NT2/D1 (cell line): Measurements from ENCODE around the gene FOS.

ENCODE experiments used
- DNase-seq: peaks from one replicate; pipeline ENCODE4 v3.0.0-alpha.2; 2011; ENCODE audit warnings: low read depth, low spot score
- H3K27me3 ChIP-seq: 2 replicates; pipeline ENCODE4 v1.6.0; 2011; ENCODE audit warnings: mild to moderate bottlenecking; ENCODE audit not compliant: insufficient read length, insufficient read depth
- H3K36me3 ChIP-seq: 2 replicates; pipeline ENCODE4 v1.6.1; 2011; ENCODE audit warnings: mild to moderate bottlenecking, low read length, mixed read lengths; ENCODE audit not compliant: insufficient read depth, insufficient read length
- H3K4me1 ChIP-seq: 2 replicates; pipeline ENCODE4 v1.5.1; 2011; ENCODE audit not compliant: insufficient read depth, insufficient read length
- H3K4me3 ChIP-seq: 2 replicates; pipeline ENCODE4 v1.5.1; 2011; ENCODE audit warnings: low read depth; ENCODE audit not compliant: insufficient read length
- H3K9ac ChIP-seq: 2 replicates; pipeline ENCODE4 v1.6.0; 2011; ENCODE audit warnings: low read depth; ENCODE audit not compliant: insufficient read length
- H3K9me3 ChIP-seq: 2 replicates; pipeline ENCODE4 v1.5.1; 2011; ENCODE audit warnings: mild to moderate bottlenecking, low read length; ENCODE audit not compliant: insufficient read depth
- SUZ12 ChIP-seq: IDR thresholded peaks from 2 replicates; pipeline ENCODE4 v1.6.1; 2011; ENCODE audit not compliant: insufficient read length, insufficient read depth; ENCODE audit errors: extremely low read depth
- YY1 ChIP-seq: IDR thresholded peaks from 2 replicates; pipeline ENCODE4 v1.6.1; 2011; ENCODE audit not compliant: insufficient read length, insufficient read depth
- ZNF274 ChIP-seq: IDR thresholded peaks from 2 replicates; pipeline ENCODE4 v1.6.1; 2011; ENCODE audit warnings: mild to moderate bottlenecking, low read depth, low read length

The FOS gene

DNA sequence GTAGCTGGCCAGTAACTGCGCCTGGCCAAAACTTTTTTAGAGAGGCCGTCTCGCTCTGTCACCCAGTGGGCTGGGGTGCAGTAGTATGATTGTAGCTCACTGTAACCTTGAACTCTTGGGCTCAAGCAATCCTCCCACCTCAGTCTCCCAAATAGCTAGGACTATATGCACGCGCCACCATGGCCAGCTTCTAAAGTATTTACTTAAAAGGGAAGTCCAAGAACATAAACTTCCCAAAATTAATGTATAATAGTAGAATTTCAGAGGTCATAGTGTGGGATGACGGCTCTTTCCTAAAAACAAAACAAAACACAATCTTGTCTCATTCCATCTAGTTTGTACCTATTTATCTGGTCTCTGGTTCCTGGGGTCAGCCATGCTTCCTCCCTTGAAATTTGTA lies 42.2 kb upstream of the FOS start:
- Histone ChIP-seq H3K36me3 (no peaks in the 10 kb centered on the region), H3K27me3 (no peaks in the 10 kb centered on the region), H3K4me1 (peaks cover 2% of the 10 kb centered on the region), H3K9me3 (no peaks in the 10 kb centered on the region), H3K9ac (no peak overlapping the region), H3K4me3 (no peak overlapping the region)
- no peak for DNase-seq
- TF ChIP-seq YY1 (no peak), SUZ12 (no peak), ZNF274 (no peak)

DNA sequence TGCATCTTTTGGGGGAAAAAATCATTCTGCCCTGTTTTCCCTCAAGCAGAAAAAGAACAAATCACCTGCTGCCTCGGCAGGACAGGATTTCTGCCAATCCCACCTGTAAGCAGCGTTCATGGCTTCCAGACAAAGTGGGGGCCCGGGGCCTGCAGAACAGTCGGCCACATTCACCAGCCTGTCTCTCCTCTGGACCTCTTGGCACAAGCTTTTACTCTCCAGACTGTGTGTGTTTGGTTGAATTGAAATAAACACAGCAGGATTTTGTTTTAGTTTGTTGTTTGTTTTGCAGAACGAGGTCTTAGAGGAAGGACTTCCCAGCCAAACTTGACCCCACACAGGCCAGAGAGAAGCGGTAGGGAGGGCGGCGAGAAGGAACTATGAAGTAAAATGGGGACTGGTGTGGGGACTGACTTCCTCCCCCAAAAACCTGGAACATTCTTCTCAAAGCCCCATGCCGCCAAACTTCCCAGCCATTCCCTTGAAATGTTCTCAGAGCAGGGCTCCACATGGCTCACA lies 41.7 kb upstream of the FOS start:
- Histone ChIP-seq H3K27me3 (no peaks in the 10 kb centered on the region), H3K4me3 (no peak overlapping the region), H3K9ac (no peak overlapping the region), H3K4me1 (peaks cover 2% of the 10 kb centered on the region), H3K36me3 (no peaks in the 10 kb centered on the region), H3K9me3 (no peaks in the 10 kb centered on the region)
- DNase-seq, result no peak
- TF ChIP-seq SUZ12 (no peak), YY1 (no peak), ZNF274 (no peak)

DNA sequence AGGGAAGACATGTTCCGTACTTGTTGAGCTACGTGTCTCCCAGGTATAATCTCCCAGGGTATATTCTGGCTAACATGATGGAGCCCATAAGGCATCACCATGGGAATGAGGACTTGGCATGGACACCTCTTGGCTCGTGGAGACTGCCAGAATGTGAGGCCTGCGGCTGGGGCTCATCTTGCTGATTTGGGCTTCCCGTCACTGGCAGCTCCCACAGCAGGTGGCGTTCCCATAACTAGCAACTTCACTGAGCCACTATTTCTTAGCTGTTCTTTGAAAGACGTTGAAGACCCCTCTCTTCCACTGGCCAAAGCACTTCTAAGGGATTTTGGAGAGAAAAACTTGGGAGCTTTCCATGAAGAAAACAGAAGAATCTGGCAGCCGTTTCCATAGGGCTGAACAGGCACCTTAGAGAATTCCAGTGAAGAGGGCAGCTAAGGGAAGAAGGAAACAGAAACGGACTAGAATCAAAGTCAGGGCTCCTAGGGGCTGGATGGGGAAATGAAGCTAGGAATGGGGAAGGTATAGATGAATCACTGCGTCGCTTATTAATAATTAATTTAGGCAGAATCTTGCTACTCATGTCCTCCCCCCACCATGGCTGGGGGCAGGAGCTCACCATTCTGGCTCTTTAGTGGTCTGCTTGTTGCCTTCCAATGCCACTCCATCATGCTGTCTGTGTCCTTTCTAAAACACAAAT lies 39.7 kb upstream of the FOS start:
- DNase-seq, result no peak
- H3K9ac ChIP-seq, result no peak overlapping the region
- no peaks in the 10 kb centered on the region for H3K36me3 ChIP-seq
- no peaks in the 10 kb centered on the region for H3K9me3 ChIP-seq
- TF ChIP-seq SUZ12 (no peak), ZNF274 (no peak), YY1 (no peak)
- H3K27me3 ChIP-seq, result no peaks in the 10 kb centered on the region
- peaks cover 2% of the 10 kb centered on the region for H3K4me1 ChIP-seq
- H3K4me3 ChIP-seq, result no peak overlapping the region

DNA sequence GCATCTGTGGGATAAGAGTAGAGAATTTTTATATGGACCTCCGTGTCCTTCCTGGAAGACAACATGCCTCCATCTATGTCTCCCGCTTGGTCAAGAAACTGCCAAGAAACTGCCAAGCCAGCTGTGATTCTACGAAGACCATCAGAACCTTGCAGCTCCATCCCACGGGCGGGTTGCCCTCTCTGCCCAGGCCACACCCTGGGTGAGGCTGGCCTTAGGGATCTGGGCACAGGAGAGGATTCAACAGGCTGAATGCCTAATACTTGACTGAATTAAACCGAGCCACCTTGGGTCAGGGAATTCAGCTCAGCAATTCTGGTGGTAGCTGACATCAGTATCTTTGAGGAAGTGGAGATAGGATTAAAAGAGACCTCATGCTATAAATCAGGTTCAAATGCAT lies 37.8 kb upstream of the FOS start:
- DNase-seq, result no peak
- no peaks in the 10 kb centered on the region for H3K27me3 ChIP-seq
- no peaks in the 10 kb centered on the region for H3K9me3 ChIP-seq
- no peak overlapping the region for H3K9ac ChIP-seq
- peaks cover 2% of the 10 kb centered on the region for H3K4me1 ChIP-seq
- TF ChIP-seq ZNF274 (no peak), SUZ12 (no peak), YY1 (no peak)
- no peak overlapping the region for H3K4me3 ChIP-seq
- H3K36me3 ChIP-seq, result no peaks in the 10 kb centered on the region

DNA sequence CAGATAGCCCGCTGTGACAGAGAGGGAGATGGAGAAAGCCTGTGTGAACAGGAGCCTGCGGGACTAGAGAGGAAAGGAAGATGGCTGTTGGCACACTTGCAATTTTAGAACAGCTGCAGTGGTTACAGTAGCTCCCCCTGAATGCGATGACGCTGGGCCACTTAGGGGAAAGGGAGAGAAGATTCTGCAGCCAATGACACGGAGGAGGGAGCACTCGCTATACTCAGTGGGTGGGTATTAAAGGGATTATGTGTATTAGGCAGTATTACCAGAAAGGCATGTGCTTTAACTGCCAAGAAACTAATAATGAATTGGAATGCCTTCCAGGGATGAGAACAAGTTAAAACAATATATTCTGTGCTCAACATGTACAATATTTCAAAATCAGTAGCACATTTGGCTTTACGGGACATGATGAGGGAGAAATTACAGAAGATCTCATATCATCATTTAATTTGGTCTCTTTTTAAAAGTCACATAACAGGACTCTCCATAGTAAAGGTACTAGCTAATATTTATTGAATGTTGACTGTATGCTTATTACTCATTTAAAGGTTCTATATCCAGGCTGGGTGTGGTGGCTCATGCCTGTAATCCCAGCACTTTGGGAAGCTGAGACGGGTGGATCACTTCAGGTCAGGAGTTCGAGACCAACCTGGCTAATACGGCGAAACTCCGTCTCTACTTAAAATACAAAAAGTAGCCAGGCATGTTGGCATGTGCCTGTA lies 35.9 kb upstream of the FOS start:
- Histone ChIP-seq H3K9ac (no peak overlapping the region), H3K4me1 (no peaks in the 10 kb centered on the region), H3K36me3 (no peaks in the 10 kb centered on the region), H3K9me3 (no peaks in the 10 kb centered on the region), H3K27me3 (no peaks in the 10 kb centered on the region), H3K4me3 (no peak overlapping the region)
- no peak for TF ChIP-seq ZNF274
- no peak for TF ChIP-seq YY1
- TF ChIP-seq SUZ12, result no peak
- no peak for DNase-seq

DNA sequence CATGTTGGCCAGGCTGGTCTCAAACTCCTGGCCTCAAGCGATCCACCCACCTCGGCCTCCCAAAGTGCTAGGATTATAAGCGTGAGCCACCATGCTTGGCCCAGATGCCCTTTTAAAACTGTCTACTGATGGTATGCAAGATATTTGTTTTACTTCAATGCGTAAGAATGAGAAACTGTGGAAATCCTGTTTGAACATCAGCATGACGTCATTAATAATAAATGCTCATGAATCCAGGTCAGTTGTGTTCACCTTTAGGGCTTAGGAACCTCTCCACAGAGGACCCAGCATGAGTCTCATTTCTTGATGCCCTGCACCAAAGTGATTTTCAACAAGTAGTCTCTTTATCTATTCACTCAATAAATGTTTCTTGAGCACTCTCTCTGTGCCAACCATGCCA lies 34.5 kb upstream of the FOS start:
- no peak for TF ChIP-seq SUZ12
- TF ChIP-seq YY1, result no peak
- no peak for TF ChIP-seq ZNF274
- DNase-seq, result no peak

DNA sequence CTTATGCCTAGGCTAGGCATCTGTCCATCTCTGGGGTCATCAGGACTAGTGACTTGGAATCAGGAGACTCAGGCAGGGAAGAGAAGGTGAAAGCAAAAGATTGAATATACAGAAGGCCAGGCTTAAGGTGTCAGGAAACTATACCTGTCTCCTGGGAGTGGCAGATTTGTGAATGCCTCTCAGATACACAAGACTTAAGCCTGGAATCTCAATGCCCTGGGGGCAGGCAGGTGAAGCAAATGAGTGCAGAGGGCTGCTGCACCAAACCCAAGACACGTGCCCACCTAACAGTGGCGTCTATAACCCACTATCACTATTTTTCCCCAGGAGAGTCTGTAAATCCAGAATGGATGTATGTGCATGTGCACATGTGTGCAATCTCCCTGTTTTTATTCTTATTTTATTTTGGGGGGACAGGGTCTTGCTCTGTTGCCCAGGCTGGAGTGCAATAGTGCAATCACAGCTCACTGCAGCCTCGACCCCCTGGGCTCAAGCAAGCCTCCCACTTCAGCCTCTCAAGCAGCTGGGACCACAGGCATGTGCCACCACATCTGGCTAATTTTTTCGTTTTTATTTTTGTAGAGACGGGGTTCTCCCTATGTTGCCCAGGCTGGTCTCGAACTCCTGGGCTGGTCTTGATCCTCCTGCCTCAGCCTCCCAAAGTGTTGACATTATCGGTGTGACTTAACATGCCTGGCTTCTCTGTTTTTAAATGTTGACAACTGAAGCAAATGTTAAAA lies 31.9 kb upstream of the FOS start:
- H3K4me3 ChIP-seq, result no peak overlapping the region
- H3K9ac ChIP-seq, result no peak overlapping the region
- no peak for DNase-seq
- no peaks in the 10 kb centered on the region for H3K4me1 ChIP-seq
- TF ChIP-seq ZNF274 (no peak), YY1 (no peak), SUZ12 (no peak)
- no peaks in the 10 kb centered on the region for H3K27me3 ChIP-seq
- H3K36me3 ChIP-seq, result no peaks in the 10 kb centered on the region
- no peaks in the 10 kb centered on the region for H3K9me3 ChIP-seq

More for the DNA sequence above, 34.5 kb upstream of the FOS start:
- no peaks in the 10 kb centered on the region for H3K9me3 ChIP-seq
- H3K36me3 ChIP-seq, result no peaks in the 10 kb centered on the region
- H3K27me3 ChIP-seq, result no peaks in the 10 kb centered on the region
- no peaks in the 10 kb centered on the region for H3K4me1 ChIP-seq
- H3K9ac ChIP-seq, result no peak overlapping the region
- no peak overlapping the region for H3K4me3 ChIP-seq
